ENCODE measurements around the gene MFN2.

- TF ChIP-seq CTCF (IDR thresholded peaks at IDR 0.05; ENCODE audit: borderline replicate concordance, extremely low read depth, low read length, poor library complexity, severe bottlenecking), result no peak
- no peak for TF ChIP-seq EZH2 (IDR thresholded peaks at IDR 0.05; ENCODE audit: borderline replicate concordance, low read depth, low read length, severe bottlenecking)
Measured at GRCh38 chr1:12019858-12020509, 39.7 kb downstream of the MFN2 start.
